Loucy (cell line): ENCODE data around the gene NPHP4.

ENCODE experiments used
- H2AFZ ChIP-seq: fragments of 200-600 bp; sonication (generic); 2 replicates; pipeline ENCODE4 v1.6.0; 2016; ENCODE audit warnings: antibody characterized with exemption, mild to moderate bottlenecking, low read length, moderate library complexity
- H3F3A ChIP-seq: fragments of 200-600 bp; 2 replicates; pipeline ENCODE4 v1.6.0; 2016; ENCODE audit warnings: antibody characterized with exemption, low read depth, mild to moderate bottlenecking
- H3K27me3 ChIP-seq: fragments of 200-600 bp; sonication (generic); 2 replicates; pipeline ENCODE4 v1.6.1; 2014; ENCODE audit warnings: low read length, mild to moderate bottlenecking; ENCODE audit not compliant: insufficient read depth, poor library complexity, severe bottlenecking
- H3K36me3 ChIP-seq: fragments of 200-600 bp; sonication (generic); 2 replicates; pipeline ENCODE4 v1.6.1; 2016; ENCODE audit warnings: low read length; ENCODE audit not compliant: insufficient read depth
- H3K4me1 ChIP-seq: fragments of 200-600 bp; sonication (generic); 2 replicates; pipeline ENCODE4 v1.5.1; 2014; ENCODE audit warnings: low read length, mild to moderate bottlenecking; ENCODE audit not compliant: insufficient read depth, poor library complexity, severe bottlenecking
- H3K4me2 ChIP-seq: fragments of 200-600 bp; sonication (generic); 2 replicates; pipeline ENCODE4 v1.6.0; 2014; ENCODE audit warnings: antibody characterized with exemption, low read length, low read depth, mild to moderate bottlenecking; ENCODE audit not compliant: poor library complexity, severe bottlenecking
- H3K4me3 ChIP-seq: fragments of 200-600 bp; sonication (generic); 2 replicates; pipeline ENCODE4 v1.5.1; 2014; ENCODE audit warnings: low read length, mild to moderate bottlenecking, mixed read lengths; ENCODE audit not compliant: poor library complexity, severe bottlenecking
- H3K79me2 ChIP-seq: fragments of 200-600 bp; sonication (generic); 2 replicates; pipeline ENCODE4 v1.6.1; 2014; ENCODE audit warnings: low read length; ENCODE audit not compliant: insufficient read depth
- H3K9ac ChIP-seq: fragments of 200-600 bp; sonication (generic); 2 replicates; pipeline ENCODE4 v1.6.0; 2014; ENCODE audit warnings: mild to moderate bottlenecking, low read depth, low read length, moderate library complexity; ENCODE audit not compliant: poor library complexity, severe bottlenecking
- H3K9me2 ChIP-seq: fragments of 200-600 bp; sonication (generic); replicated peaks from 2 replicates; pipeline ENCODE4 v1.6.1; 2016; ENCODE audit warnings: low read depth, low read length, mixed read lengths
- H3K9me3 ChIP-seq: fragments of 200-600 bp; sonication (generic); 2 replicates; pipeline ENCODE4 v1.6.1; 2014; ENCODE audit warnings: mild to moderate bottlenecking, antibody characterized with exemption, low read length, low read depth; ENCODE audit not compliant: insufficient read depth
- H4K20me1 ChIP-seq: fragments of 200-600 bp; sonication (generic); 2 replicates; pipeline ENCODE4 v1.6.0; 2014; ENCODE audit warnings: antibody characterized with exemption, low read length, mild to moderate bottlenecking; ENCODE audit not compliant: insufficient read depth, poor library complexity, severe bottlenecking
- CTCF ChIP-seq: fragments of 200-600 bp; sonication (generic); conservative IDR thresholded peaks from 2 replicates; pipeline ENCODE4 v1.5.1; 2014; ENCODE audit warnings: mild to moderate bottlenecking, antibody characterized with exemption, low read length
- EZH2phosphoT487 ChIP-seq: fragments of 200-600 bp; IDR thresholded peaks from 2 replicates; pipeline ENCODE4 v1.6.1; 2018; ENCODE audit warnings: antibody characterized with exemption, mild to moderate bottlenecking, moderate library complexity, borderline replicate concordance

The NPHP4 gene

DNA sequence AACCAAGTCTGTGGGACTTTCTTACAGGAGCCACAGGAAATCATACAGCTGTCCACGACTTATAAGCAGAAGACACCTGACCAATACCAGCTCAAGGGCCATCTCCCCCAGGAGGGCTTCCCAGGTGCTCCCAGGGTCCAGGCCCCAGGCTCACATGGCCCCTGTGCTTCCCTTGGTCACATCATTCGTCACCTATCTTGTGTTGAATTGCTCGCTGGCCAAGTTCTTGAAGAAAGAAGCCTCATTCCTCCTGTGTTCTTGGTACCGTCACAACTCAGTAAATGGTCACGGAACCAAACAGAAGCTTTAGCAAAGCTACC, 3.0 kb downstream of the NPHP4 start:
- Histone ChIP-seq H3K9me2 (no peaks in the 10 kb centered on the region), H4K20me1 (peaks cover 11% of the 10 kb centered on the region), H3K27me3 (no peaks in the 10 kb centered on the region), H3K4me2 (no peak overlapping the region), H3K79me2 (peaks cover 36% of the 10 kb centered on the region), H3F3A (no peaks in the 10 kb centered on the region), H3K4me1 (peaks cover 21% of the 10 kb centered on the region), H3K9ac (no peak overlapping the region), H2AFZ (no peak overlapping the region), H3K4me3 (no peak overlapping the region), H3K9me3 (no peaks in the 10 kb centered on the region), H3K36me3 (no peaks in the 10 kb centered on the region; the same call in 1 of the 2 replicates)
- TF ChIP-seq EZH2phosphoT487, result no peak
- TF ChIP-seq CTCF, result no peak

GRCh38 chr1:5988596-5989285, 3.5 kb downstream of the NPHP4 start:
- Histone ChIP-seq H2AFZ (no peak overlapping the region), H3K9me2 (no peaks in the 10 kb centered on the region), H3K79me2 (peaks cover 31% of the 10 kb centered on the region), H3K27me3 (no peaks in the 10 kb centered on the region), H3K9ac (no peak overlapping the region), H3K36me3 (peaks cover 4% of the 10 kb centered on the region; the same call in 1 of the 2 replicates), H3K4me2 (no peak overlapping the region), H3K4me3 (no peak overlapping the region), H3F3A (no peaks in the 10 kb centered on the region), H4K20me1 (peaks cover 9% of the 10 kb centered on the region), H3K9me3 (no peaks in the 10 kb centered on the region), H3K4me1 (peaks cover 17% of the 10 kb centered on the region)
- no peak for TF ChIP-seq CTCF
- TF ChIP-seq EZH2phosphoT487, result no peak

- no peak overlapping the region for H3K4me3 ChIP-seq
- TF ChIP-seq CTCF (no peak), EZH2phosphoT487 (no peak)
- H4K20me1 ChIP-seq, result peaks cover 4% of the 10 kb centered on the region
- H3K9me2 ChIP-seq, result no peaks in the 10 kb centered on the region
- H3K36me3 ChIP-seq, result peaks cover 12% of the 10 kb centered on the region; the same call in 1 of the 2 replicates
- no peak overlapping the region for H3K4me2 ChIP-seq
- H3K79me2 ChIP-seq, result peaks cover 18% of the 10 kb centered on the region; the same call in 1 of the 2 replicates
- H3K4me1 ChIP-seq, result peaks cover 7% of the 10 kb centered on the region
- no peaks in the 10 kb centered on the region for H3F3A ChIP-seq
- no peak overlapping the region for H3K9ac ChIP-seq
- H3K27me3 ChIP-seq, result no peaks in the 10 kb centered on the region
- H3K9me3 ChIP-seq, result no peaks in the 10 kb centered on the region
- no peak overlapping the region for H2AFZ ChIP-seq
Observed at GRCh38 chr1:5986018-5986417, 6.2 kb downstream of the NPHP4 start.
